PC-9 (cell line): ENCODE measurements around the gene LZTS2. TPM values are rescaled to one million over a fixed set of nuclear protein-coding genes. Genes with fewer than 3 reads are reported as not detected.

Source experiments
- BruUV-seq: library from RNA; stranded (reverse); fragments of 400-500 nt; replicated peaks from 2 replicates; lab custom pipeline; 2021; lab: Mats Ljungman, UMichigan
- CTCF ChIA-PET: fragments of 300-600 bp; sonication (Branson Sonifier 250); formaldehyde crosslinking; loops from one replicate; lab custom pipeline; 2022; ENCODE audit warnings: antibody characterized with exemption; lab: Charles Lee
- POLR2A ChIA-PET: fragments of 300-600 bp; sonication (Branson Sonifier 250); formaldehyde crosslinking; loops from one replicate; lab custom pipeline; 2022; ENCODE audit warnings: antibody characterized with exemption; ENCODE audit not compliant: unreplicated experiment; lab: Charles Lee
- DNase-seq, 2 experiments: peaks; one replicate each; pipeline versions ENCODE4 v3.0.0 to v3.0.0-alpha.2; 2015 to 2022; ENCODE audit warnings: mixed read lengths in 1 of 2
- H2AFZ ChIP-seq: fragments of 200-600 bp; sonication (generic); 2 replicates; pipeline ENCODE4 v1.8.1; 2017; ENCODE audit warnings: antibody characterized with exemption
- H3F3A ChIP-seq: fragments of 200-600 bp; sonication (generic); 2 replicates; pipeline ENCODE4 v1.8.1; 2017; ENCODE audit warnings: antibody characterized with exemption, mild to moderate bottlenecking, low read depth; ENCODE audit not compliant: insufficient read depth
- H3K27ac ChIP-seq: fragments of 200-600 bp; sonication (generic); 2 replicates; pipeline ENCODE4 v1.6.1; 2016; ENCODE audit warnings: mixed run types
- H3K27me3 ChIP-seq: fragments of 200-600 bp; sonication (generic); 2 replicates; pipeline ENCODE4 v1.6.1; 2016; ENCODE audit warnings: low read depth, mixed run types; ENCODE audit not compliant: insufficient read depth
- H3K36me3 ChIP-seq: fragments of 200-600 bp; sonication (generic); 2 replicates; pipeline ENCODE4 v1.6.1; 2016; ENCODE audit warnings: low read depth, mixed run types
- H3K4me1 ChIP-seq: fragments of 200-600 bp; sonication (generic); replicated peaks from 2 replicates; pipeline ENCODE4 v1.6.1; 2016; ENCODE audit warnings: mixed run types; ENCODE audit not compliant: insufficient read depth
- H3K4me2 ChIP-seq: fragments of 200-600 bp; sonication (generic); 2 replicates; pipeline ENCODE4 v1.6.1; 2017; ENCODE audit warnings: mixed run types
- H3K4me3 ChIP-seq: fragments of 200-600 bp; sonication (generic); 2 replicates; pipeline ENCODE4 v1.6.1; 2016; ENCODE audit warnings: mixed run types
- H3K79me2 ChIP-seq: fragments of 200-600 bp; sonication (generic); 2 replicates; pipeline ENCODE4 v1.6.1; 2017; ENCODE audit warnings: low read depth, mixed run types
- H3K9me2 ChIP-seq: fragments of 200-600 bp; sonication (generic); 2 replicates; pipeline ENCODE4 v1.8.1; 2017; ENCODE audit warnings: mild to moderate bottlenecking; ENCODE audit not compliant: insufficient read depth
- H3K9me3 ChIP-seq: fragments of 200-600 bp; sonication (generic); 2 replicates; pipeline ENCODE4 v1.8.1; 2016; ENCODE audit warnings: low read depth; ENCODE audit not compliant: insufficient read depth
- H4K20me1 ChIP-seq: fragments of 200-600 bp; sonication (generic); 2 replicates; pipeline ENCODE4 v1.8.1; 2017; ENCODE audit not compliant: insufficient read depth
- EZH2 ChIP-seq: fragments of 200-600 bp; sonication (generic); IDR thresholded peaks from 2 replicates; pipeline ENCODE4 v1.8.0; 2017; ENCODE audit warnings: antibody characterized with exemption, low read depth
- intact Hi-C: fragments of 100-400 bp; cut with micrococcal nuclease; formaldehyde crosslinking; loops from one replicate; pipeline ENCODE4 v1.10.0; 2022; ENCODE audit not compliant: unreplicated experiment
- total RNA-seq: library from RNA; stranded (reverse); gene quantifications from 2 replicates; pipeline ENCODE4 v1.2.3, GENCODE V29; 2021
- TF ChIP-seq, protein P1 (sequence below): fragments of 200-600 bp; sonication (generic); conservative IDR thresholded peaks from 2 replicates; pipeline ENCODE4 v1.6.1; 2017; ENCODE audit warnings: mixed run types, antibody characterized with exemption, mild to moderate bottlenecking, moderate library complexity

The LZTS2 gene
- total RNA-seq, 1 experiment from 2014 or later: 32.5 TPM

DNA sequence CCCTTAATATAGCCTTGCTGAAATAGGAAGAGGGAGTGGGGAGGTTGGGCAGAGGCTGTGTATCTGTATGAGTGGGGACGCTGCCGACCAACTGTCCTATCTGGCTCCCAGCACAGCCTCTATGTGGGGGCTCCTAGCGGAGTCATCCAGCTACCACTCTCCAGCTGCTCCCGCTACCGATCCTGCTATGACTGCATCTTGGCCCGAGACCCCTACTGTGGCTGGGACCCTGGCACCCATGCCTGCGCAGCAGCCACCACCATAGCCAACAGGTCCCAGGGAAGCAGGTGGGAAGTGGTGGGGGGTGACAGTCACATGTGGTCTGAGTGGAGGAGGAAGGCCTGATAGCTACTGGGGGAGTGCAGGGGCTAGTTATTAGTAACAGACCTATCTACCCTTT, 18.9 kb upstream of the LZTS2 start:
- H3K27ac ChIP-seq: no peak overlapping the region
- no peak for DNase-seq
- BruUV-seq: no TSS peak
- peaks cover 9% of the 10 kb centered on the region for H3K4me1 ChIP-seq
- peaks cover 4% of the 10 kb centered on the region for H3K79me2 ChIP-seq
- ChIA-PET POLR2A (no interaction called here), CTCF (no interaction called here)
- H3K36me3 ChIP-seq: no peaks in the 10 kb centered on the region
- TF ChIP-seq, protein P1, sequence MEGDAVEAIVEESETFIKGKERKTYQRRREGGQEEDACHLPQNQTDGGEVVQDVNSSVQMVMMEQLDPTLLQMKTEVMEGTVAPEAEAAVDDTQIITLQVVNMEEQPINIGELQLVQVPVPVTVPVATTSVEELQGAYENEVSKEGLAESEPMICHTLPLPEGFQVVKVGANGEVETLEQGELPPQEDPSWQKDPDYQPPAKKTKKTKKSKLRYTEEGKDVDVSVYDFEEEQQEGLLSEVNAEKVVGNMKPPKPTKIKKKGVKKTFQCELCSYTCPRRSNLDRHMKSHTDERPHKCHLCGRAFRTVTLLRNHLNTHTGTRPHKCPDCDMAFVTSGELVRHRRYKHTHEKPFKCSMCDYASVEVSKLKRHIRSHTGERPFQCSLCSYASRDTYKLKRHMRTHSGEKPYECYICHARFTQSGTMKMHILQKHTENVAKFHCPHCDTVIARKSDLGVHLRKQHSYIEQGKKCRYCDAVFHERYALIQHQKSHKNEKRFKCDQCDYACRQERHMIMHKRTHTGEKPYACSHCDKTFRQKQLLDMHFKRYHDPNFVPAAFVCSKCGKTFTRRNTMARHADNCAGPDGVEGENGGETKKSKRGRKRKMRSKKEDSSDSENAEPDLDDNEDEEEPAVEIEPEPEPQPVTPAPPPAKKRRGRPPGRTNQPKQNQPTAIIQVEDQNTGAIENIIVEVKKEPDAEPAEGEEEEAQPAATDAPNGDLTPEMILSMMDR: no peak
- no peak for TF ChIP-seq EZH2
- no peaks in the 10 kb centered on the region for H3K9me3 ChIP-seq
- H3K4me2 ChIP-seq: no peak overlapping the region
- H3F3A ChIP-seq: no peaks in the 10 kb centered on the region
- H3K9me2 ChIP-seq: no peaks in the 10 kb centered on the region
- no peak overlapping the region for H3K4me3 ChIP-seq
- intact Hi-C loops: no loop called here
- H2AFZ ChIP-seq: no peak overlapping the region
- H3K27me3 ChIP-seq: no peaks in the 10 kb centered on the region
- no peaks in the 10 kb centered on the region for H4K20me1 ChIP-seq

DNA sequence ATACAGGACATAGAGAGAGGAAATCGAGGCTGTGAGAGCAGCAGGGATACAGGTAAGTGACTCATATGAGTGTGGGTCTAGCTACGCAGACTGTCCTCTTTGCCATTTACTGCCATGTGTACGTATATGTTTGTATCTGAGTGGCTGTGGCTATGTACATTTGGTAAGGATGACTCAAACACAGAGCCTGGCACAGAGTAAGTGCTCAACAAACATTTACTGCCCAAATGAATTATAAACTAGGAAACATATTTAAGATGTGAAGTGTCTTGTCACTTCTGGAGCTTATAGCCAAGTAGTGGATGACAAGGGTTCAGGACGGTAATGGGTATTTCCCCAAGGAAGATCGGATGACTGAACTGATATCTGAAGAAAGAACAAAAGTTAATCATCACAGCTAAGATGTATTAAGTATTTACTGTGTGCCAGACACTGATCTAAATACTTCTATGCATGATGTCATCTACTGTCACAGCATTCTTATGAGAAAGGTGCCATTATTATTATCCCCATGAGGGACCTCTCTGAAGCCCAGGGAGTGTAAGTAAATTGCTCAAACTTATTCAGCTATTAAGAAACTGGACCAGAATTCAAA, 18.3 kb upstream of the LZTS2 start:
- Histone ChIP-seq H3K9me3 (no peaks in the 10 kb centered on the region), H3K79me2 (peaks cover 9% of the 10 kb centered on the region), H3K27ac (no peak overlapping the region), H4K20me1 (no peaks in the 10 kb centered on the region), H3K27me3 (no peaks in the 10 kb centered on the region), H3K4me3 (no peak overlapping the region), H3F3A (no peaks in the 10 kb centered on the region), H3K4me1 (peaks cover 12% of the 10 kb centered on the region), H3K9me2 (no peaks in the 10 kb centered on the region), H3K4me2 (no peak overlapping the region), H3K36me3 (no peaks in the 10 kb centered on the region), H2AFZ (no peak overlapping the region)
- BruUV-seq: no TSS peak
- TF ChIP-seq, protein P1: no peak
- TF ChIP-seq EZH2: no peak
- CTCF ChIA-PET: no interaction called here
- DNase-seq: no peak
- intact Hi-C loops: no loop called here
- POLR2A ChIA-PET: no interaction called here

DNA sequence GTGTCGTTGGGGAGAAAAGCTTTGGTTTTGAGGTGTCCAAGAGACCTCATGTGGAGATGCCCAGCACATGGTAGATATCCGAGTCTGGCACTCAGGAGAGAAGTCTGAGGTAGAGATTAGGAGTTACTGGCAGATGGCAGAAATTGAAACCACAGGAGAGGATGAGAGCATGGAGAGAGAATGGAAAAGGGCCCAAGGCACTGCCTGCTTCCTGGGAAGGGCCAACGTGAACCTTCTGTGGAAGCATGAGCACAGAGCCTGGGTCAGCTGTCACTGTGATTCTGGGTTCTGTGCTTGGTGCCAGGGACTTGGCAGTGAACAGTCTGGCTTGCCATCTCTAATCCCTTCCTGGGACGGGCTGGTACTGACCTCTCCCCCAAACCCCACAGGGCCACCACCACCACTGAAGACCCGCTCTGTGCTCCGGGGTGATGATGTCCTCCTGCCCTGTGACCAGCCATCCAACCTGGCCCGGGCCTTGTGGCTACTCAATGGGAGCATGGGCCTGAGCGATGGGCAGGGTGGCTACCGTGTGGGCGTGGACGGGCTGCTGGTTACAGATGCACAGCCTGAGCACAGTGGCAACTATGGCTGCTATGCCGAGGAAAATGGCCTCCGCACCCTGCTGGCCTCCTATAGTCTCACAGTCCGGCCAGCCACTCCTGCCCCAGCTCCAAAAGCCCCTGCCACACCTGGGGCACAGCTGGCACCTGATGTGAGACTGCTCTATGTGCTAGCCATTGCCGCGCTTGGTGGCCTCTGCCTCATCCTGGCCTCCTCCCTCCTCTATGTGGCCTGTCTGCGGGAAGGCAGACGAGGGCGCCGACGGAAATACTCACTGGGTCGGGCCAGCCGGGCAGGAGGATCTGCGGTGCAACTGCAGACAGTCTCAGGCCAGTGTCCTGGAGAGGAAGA, 16.4 kb upstream of the LZTS2 start:
- H3K9me3 ChIP-seq: no peaks in the 10 kb centered on the region
- H3K9me2 ChIP-seq: no peaks in the 10 kb centered on the region
- TF ChIP-seq EZH2: no peak
- TF ChIP-seq, protein P1: no peak
- H3K4me3 ChIP-seq: no peak overlapping the region
- H2AFZ ChIP-seq: no peak overlapping the region
- peaks cover 4% of the 10 kb centered on the region for H3K4me1 ChIP-seq
- H4K20me1 ChIP-seq: no peaks in the 10 kb centered on the region
- BruUV-seq: no TSS peak
- intact Hi-C loops: no loop called here
- ChIA-PET POLR2A (no interaction called here), CTCF (interaction anchor here (0.6 kb wide), 1 partner anchor 109 kb away, joined by 3 read pairs; no protein-coding TSS in a partner anchor)
- H3K27me3 ChIP-seq: no peaks in the 10 kb centered on the region
- no peak overlapping the region for H3K4me2 ChIP-seq
- H3K36me3 ChIP-seq: no peaks in the 10 kb centered on the region
- H3F3A ChIP-seq: no peaks in the 10 kb centered on the region
- H3K27ac ChIP-seq: no peak overlapping the region
- no peak for DNase-seq
- peaks cover 24% of the 10 kb centered on the region for H3K79me2 ChIP-seq
